ENCODE measurements around the gene CST6.
"Not testable (repeated sequence)": the region's sequence is repeated elsewhere in the genome, so short reads cannot be mapped to it uniquely, and the experiment has no call there.

Gene CST6

DNA sequence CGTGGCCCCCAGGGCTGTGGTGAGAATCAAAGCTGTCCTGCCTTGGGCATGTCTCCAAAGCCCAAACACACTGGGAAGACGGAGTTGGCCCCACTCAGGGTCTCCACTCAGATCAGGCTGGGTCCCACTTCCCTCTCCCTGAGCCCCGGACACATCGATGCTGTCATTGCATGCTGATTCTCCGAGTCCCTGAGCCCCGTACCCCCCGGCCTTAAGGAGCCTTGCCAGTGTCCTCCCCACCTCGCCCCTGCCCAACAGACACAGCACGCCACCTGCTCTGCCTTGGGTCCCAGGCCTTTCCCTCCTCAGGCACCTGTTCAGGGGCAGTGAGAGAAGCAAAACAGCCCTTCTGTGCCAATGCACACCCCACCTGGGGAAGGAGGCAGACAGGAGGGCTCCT, 24.5 kb upstream of the CST6 start:
- no peak for DNase-seq

DNA sequence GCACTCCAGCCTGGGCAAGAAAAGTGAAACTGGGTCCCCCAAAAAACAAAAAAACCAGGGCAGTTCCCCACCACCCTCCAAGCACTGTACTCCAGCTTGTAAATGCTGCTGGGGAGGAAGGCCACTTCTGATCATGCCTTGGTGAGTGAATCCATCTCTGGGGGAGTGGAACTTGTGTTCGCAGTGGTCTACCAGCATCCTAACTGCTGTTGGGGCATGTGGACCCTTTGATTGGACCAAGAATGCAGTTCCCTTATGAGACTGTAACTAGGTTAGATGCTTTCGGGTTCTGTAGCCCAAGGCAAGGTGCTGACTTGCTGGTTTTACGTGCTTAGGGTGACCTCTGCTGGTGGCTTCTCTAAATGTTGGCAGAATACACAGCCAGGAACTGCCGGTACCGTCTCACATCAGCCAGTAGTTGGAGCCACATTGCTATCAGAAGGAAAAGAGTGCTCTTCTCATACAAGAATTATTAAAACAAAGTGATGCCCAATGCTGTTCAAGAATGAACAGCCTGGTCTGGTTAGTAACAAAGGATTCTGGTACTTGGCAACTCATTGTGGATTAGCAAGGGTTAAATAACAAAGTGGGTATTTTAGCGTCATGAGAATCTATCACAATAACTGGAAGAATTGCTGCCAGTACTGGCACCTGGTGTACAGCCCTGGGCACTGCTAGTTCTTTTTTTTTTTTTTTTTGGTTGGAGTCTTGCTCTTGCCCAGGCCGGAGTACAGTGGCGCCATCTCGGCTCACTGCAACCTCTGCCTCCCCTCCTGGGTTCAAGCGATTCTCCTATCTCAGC, 22.8 kb upstream of the CST6 start:
- peak; percentile 97 for DNase-seq

DNA sequence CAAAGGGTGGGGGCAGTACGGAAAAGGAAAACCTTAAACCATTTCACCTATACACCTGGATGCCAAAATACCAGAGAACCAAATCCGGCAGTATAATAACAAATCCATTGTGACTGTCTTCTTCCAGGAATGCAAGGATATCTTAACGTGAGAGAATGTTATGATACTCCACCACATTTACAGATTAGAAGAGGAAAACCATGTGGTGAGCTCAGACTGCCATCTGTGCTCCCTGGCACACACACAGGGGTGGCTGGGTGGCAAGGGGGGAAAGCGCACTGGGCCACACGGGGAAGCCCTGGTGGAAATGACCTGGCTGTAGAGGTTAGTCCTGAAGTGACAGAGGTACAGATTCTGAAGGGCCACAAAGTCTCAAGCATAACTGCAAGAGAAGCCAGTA, 19.8 kb upstream of the CST6 start:
- no peak for DNase-seq

DNA sequence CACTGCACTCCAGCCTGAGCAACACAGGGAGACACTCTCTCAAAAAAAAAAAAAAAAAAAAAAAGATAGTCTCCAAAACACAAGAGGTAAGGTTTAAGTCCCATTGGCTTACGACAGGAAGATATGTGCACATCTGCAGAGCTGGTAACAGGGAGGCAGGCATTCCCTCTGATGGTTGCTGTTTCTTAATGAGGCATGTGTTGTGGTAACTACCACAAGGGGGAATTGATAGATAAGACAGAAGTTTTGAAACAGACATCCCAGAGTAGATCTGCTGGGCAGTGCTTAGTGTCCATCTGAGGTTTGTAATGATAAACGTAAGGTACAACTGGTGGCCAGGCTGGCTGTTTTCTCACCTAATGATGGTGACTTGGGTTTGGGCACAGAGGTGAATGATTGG, 14.5 kb upstream of the CST6 start:
- DNase-seq, result no peak

DNA sequence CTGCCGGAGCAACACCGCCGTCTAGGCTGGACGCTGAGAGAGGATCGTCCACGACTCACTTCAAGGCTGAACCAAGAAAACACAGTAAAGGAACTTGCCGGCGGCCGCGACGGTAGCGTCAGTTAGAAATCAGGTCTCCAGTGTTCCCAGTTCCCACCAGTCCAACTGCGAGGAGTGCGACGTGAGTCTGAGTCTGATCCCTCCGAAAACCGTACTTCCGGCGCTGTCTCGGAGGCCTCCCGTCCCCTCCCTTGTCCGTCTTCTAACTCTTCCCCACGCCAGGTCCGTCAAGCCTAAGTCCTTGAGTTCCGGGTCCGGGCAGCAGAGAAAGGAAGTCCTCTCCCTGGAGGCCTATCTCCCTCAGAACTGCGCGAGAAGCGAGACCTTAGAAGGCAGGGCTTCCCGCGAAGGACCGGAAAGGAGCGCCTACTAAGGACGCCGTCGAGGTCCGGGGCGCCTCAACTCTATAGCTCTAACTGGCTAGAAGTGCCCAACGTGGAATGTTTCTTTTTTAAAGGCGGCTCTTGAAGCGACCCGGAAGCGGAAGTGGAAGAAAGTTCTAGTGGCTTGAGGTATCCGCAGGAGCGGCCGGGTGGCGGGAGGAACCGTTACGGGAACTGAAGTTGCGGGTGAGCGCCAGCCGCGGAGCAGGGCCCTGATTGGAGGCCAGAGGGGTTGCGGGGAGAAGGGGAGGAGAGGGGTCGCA, 9.7 kb upstream of the CST6 start, which contains the start of the genes BANF1 and EIF1AD:
Gene BANF1 (plus strand): TSS at position 562 of the 706 bp plus-strand sequence. CDS start 748 bp downstream, outside the sequence.
Gene EIF1AD (minus strand): TSS at position 216 of the 706 bp plus-strand sequence. CDS start 1,768 bp downstream, outside the sequence.
- DNase-seq, result peak; percentile 99

DNA sequence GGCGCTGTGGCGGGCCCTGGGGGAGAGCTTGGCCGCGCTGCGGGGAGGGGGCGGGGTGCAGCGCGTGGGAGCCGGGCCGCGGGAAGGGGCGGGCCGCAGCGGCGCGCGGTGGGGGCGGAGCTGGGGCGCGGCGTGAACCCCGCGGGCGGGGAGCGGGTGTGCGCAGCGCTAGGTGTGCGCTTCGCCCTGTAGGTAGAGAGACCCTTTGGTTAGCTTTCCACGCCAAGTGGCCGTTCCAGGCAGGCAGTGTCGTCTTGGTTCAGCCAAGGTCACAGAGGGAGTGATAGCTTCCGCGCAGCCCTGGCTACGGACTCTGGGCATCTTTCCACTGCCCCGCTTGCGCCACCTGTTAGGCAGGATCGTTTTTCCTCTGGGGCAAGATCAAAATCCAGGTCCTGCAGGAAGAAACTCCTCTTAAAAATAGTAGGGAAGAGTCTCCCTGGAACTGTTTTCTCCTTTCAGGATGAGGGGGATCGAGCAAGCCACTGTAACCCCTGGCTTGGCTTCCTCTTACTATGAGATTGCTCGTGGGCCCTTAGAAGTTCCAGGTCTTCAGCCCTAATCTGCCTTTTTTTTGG, 9.1 kb upstream of the CST6 start:
- DNase-seq, result peak; percentile 85

DNA sequence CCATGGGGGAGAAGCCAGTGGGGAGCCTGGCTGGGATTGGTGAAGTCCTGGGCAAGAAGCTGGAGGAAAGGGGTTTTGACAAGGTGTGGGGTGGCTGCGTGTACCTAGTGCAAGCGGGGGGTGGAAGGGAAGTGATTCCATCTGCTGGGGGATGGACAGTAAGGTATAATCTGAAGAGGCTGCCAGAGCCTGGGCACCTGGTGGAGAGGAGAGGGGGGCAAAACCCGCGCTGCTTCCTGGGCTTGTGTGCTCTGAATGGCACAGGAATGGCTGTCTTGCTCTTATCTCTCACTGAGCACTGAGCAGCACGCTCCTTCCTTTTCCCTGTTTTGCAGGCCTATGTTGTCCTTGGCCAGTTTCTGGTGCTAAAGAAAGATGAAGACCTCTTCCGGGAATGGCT, 8.5 kb upstream of the CST6 start:
- DNase-seq, result peak; percentile 47

DNA sequence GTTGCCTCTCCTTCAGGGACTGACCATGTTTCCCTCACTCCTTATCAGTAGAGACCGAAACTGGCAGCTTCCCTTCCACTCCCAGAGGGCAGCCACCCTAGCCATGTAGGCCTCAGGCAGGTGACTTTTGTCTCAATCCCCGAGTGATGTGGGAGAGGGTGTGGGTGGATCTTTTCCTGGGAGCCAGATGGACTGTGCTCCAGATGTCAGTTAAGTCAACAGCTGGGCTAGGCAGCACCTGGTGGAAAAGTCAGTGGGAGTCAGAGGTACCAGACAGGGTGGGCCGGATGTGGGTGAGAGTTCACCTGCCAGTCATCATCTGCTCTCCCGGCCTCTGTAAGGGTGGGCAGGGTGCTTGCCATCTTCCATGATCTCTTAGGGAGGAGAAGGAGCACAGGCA, 7.6 kb upstream of the CST6 start:
- no peak for DNase-seq

DNA sequence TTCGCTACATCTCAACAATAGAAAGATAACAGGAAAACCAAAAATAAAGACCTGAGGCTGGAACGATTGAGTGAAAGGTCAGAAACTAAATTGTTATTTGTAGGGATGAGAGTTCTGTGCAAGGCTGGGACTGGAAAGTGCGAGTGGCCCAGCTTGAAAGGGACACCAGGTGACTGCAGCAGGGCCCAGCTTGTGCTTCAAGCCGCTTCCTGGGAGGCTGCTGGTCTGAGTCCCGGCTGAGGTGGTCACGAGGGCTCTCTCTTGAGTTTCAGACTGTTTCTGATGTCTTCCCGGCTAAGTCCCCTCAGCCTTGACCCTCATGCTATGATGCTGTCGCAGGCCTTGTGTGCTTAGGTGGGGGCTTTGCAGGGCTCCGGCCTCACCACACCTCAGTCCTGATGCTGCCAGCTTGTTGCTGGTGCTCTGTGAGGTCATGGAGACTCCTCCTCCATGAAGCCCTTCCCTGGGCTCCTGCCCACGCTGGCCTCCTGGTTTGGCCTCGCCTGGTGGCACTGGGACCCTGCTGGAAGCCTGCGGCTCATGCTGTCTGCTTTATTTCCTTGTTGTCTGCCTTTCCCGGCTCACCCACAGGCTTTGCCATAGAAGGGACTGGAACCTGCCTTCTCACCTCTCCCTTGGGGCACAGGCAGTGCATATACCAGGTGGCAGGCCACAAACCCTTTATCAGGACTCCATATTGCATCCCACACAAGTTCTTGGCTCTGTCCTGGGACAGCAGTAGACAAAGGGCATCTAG, 5.5 kb upstream of the CST6 start:
- no peak for DNase-seq

DNA sequence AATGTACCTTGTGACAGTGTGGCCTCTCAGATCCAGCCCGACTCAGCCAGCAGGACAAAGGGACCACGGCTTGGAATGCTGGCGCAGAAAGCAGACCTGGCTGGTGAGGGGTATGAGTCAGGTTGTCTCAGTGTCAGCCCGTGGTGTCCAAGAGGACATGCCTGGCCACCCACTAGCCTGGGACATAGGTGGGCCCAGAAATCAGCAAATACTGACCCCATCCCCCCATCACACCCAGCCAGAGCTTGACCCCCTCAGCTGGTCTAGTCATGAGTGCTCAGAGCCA, 5.0 kb upstream of the CST6 start:
- no peak for DNase-seq

DNA sequence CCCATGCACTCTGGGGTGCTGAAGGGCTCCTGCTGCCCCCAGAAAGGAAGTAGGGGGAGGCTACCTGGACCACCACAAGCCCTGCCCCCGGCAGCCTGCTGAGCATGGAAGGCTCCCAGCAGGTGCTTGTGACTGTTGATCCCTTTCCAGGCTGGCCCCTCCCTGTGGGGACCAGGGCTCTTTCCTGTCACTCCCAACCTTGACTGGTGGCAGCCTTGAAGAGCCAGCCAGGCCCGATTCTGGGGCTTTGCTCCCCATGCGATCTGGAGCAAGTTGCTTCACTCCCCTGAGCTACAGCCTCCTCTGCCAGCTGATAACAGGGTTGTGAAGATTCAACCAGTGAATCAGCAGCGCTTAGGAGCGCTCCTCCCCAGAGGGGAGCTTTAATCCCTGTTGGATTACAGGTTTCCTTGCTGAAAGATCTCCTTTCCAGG, 4.6 kb upstream of the CST6 start:
- no peak for DNase-seq

DNA sequence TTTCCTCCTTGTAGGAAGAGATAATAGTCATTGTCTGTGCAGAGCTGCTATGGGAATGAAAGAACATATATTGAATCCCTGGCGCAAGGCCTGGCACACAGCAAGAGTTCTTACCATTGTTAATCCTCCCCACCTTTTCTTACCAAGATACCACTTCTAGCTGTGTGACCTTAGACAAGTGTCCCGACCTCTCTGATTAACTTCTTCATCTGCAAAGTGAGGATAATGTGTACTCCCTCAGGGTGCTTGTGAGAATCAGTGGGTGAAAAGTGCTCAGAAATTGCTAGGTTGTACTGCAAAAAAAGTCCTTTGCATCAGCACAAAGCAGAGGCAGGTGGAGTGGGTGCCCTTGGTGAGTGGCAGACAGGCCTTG, 3.7 kb upstream of the CST6 start:
- no peak for DNase-seq

DNA sequence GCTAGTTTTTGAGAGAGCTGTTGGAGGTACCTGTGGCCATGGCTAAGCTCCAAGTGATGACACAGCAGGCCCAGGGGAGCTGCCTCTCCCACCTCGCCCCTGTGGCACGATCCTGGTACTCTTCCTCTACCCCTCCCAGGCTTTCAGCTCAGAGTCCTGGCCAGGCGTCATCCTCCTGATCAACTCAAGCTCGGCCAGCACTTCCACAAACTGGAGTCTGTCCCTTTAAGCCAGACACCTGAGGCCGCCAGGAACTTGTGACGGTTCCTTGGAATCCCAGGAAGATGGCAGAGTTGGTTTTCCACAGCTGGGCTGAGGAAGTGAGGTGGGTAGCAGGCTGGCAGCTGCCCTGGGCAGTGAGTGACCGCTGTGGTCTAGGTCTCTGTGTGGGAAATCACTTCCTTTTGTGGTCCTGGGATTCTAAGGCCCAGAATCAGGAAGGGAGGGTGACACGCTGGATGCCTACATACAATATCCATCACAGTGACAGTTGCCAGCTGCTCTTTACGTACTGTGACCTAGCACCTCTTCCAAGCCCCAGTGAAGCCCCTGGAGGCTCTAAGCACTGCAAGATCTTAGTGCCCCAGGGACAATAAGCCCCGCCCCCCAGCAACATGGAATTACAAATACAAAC, 3.2 kb upstream of the CST6 start:
- peak; percentile 96 for DNase-seq

DNA sequence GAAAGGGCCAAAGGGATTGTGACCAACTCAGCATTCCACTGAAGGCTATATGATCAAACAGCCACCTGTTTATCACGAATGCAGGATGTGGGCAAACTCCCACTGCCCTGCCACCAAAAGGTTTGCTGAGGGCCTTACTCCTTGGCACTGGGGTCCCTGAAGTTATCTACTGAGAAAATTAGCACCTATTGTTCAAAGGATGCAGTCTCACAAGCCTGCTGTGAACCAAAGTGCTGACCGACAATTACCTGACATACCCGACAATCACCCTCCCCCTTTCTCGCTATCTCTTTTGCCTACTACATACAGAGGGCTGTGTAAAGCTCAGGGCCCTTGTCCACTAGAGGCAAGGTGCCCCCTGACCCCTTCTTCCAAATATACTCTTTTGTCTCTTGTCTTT, 1.8 kb upstream of the CST6 start:
- not testable (repeated sequence) for DNase-seq

DNA sequence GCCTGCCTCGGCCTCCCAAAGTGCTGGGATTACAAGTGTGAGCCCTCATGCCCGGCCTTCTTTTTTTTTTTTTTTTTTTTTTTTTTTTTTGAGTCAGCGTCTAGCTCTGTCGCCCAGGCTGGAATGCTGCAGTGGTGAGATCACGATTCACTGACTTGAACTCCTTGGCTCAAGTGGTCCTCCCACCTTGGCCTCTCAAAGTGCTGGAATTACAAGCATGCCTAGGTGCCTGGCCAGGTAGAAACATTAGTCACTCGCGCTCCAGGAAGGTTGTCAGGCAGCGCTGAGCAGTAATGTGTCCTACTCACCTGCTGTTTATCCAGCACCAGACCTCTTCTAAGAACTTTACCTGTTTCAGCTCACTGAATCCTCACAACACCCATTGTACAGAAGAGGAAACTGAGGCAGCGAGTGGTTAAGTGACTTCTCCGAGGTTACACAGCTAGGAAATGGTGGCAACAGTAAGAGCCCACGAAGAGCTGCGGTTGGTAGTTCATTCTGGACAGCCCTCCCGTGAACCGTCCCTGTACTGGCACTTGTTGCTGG, 496 bp upstream of the CST6 start:
- DNase-seq, result no peak

DNA sequence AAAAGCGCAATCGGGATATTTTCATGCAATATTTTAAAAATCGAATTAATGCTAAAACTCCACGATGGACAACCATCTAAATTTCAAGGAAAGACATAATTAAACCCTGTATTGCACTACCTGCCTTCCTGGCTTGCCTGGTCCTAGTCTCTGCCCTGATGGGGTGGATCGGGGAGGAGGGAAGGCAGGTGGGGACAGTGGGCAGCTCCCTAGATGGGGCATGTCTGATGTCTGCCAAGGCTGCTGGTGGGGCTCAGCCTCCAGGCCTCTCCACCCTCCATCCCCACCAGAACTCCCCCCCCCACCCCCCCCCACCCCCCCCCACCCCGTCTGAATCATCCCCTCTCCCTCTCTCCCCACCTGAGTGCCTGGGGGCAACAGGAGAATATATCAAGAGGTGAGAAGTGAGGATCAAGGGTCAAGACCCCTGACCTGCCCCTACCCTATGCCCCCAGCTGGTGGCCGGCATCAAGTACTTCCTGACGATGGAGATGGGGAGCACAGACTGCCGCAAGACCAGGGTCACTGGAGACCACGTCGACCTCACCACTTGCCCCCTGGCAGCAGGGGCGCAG, 650 bp downstream of the CST6 start:
- no peak for DNase-seq

DNA sequence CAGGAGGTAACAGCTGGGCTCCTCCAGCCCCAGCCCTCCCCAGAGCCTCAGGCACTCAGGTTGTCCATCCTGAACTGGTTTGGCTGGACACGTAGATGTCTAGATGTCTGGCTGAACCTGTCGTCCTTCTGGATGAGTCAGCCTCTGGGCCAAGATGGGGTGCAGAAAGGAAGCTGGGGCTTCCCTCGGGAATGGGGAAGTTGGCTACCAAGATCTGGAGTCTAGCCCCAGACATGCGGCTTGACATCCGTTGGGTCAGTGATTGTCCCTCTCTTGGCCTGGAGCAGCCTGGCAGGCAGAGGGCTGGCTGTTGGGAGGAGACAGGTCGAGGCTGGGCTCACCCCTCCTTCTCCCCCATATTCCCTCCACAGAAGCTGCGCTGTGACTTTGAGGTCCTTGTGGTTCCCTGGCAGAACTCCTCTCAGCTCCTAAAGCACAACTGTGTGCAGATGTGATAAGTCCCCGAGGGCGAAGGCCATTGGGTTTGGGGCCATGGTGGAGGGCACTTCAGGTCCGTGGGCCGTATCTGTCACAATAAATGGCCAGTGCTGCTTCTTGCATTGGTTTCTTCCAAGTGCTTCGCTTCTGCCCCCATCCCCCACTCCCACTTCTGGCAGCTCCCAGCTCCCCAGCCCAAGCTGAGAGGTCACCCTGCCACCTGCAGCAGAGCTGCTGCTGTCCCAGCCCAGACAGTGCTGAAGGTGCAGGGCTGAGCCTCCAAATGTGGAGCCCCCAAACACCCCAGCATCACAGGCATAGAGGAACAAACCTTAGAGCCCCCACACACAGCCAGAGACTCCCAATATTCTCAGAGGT, 1.3 kb downstream of the CST6 start:
- peak; percentile 83 for DNase-seq

DNA sequence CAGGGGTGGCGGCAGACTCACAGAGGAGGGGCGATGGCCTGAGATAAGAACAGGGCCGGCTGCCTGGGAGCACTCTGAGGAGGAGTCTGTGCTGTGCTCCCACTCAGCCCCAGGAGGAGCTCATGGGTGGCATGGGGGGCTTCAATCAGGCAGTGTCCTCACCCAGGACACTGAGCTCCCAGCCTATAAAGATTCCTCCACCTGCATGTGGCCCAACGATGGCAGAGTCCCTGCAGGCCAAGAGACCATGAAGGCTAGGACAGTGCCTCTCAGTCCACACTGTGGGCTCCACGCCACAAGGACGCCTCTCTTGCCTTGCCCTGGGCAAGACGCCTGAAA, 1.9 kb downstream of the CST6 start:
- no peak for DNase-seq

DNA sequence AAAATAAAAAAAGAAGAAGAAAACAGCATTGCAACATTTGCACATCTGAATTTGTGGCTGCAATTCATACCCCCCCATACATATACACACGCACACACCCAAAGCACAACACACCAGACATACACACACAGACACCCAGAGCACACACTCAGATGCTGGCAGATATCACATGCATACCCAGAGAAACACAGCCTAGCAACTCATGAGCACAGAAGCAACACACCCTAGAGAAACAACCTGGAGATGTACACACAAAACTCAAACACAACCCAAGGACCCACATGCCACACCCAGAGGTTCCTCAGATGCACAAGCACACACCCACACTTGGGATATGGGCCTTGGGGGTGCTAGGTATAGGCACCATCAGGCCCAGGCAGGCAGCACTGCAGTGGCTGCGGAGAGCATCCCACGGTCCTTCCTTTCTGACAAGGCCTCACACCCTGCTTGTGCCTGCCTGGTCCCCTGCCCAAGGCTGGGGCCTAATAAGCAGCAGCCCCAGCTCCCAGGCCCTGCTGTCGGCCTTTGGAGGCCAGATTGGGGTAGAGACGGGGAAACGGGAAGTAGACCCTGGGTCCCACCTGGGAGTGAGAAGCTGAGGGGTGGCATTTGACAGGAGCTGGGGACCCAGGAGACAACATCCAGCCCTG, 3.1 kb downstream of the CST6 start:
- DNase-seq, result no peak

DNA sequence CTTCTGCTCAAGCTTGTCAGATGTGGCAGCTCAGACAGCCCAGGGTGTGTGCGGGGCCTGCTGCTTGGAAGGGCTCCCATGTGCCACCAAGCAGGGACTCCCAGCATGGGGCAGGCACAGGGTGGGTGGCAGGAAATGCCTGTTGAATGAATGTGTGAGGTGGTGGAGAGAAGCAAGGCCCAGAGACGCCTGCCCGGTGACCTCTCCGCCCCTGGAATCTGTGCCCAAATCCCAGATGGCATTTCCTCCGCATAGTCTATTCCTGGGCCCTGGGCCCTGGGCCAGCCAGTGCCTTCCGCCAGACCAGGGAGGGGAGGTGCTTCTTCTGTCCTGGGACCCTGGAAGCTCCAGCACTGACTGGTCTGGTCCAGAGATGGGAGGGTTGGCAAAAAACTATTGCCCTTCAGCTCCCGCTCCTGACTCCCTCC, 3.7 kb downstream of the CST6 start:
- no peak for DNase-seq
